Astrocyte (in vitro differentiated cells and primary cell): ENCODE results near the gene TNP2. TPM values are rescaled to one million over a fixed set of nuclear protein-coding genes. Genes with fewer than 3 reads are reported as not detected.

Experiments
- DNase-seq: peaks from one replicate; pipeline ENCODE4 v3.0.0-alpha.2; 2010; ENCODE audit warnings: low read depth
- FAIRE-seq: peaks from 2 replicates; lab custom pipeline; 2011; peaks lifted over from hg19 to GRCh38; lab: Jason Lieb, UNC
- H2AFZ ChIP-seq: 2 replicates; pipeline ENCODE4 v1.6.0; 2012; ENCODE audit warnings: low read depth, low read length, inconsistent platforms
- H3K27ac ChIP-seq: 2 replicates; pipeline ENCODE4 v1.5.1; 2011; ENCODE audit warnings: low read depth, low read length, inconsistent platforms
- H3K27me3 ChIP-seq: 2 replicates; pipeline ENCODE4 v1.6.0; 2011; ENCODE audit warnings: low read length, inconsistent platforms; ENCODE audit not compliant: insufficient read depth
- H3K36me3 ChIP-seq: 2 replicates; pipeline ENCODE4 v1.5.1; 2011; ENCODE audit warnings: low read length, inconsistent platforms; ENCODE audit not compliant: insufficient read depth
- H3K4me1 ChIP-seq: 2 replicates; pipeline ENCODE4 v1.5.1; 2011; ENCODE audit warnings: low read length, inconsistent platforms; ENCODE audit not compliant: insufficient read depth
- H3K4me2 ChIP-seq: 2 replicates; pipeline ENCODE4 v1.6.0; 2012; ENCODE audit warnings: low read length, inconsistent platforms
- H3K4me3 ChIP-seq: 2 replicates; pipeline ENCODE4 v1.5.1; 2011; ENCODE audit warnings: low read depth, mild to moderate bottlenecking, low read length, inconsistent platforms; ENCODE audit not compliant: insufficient read depth
- H3K79me2 ChIP-seq: 2 replicates; pipeline ENCODE4 v1.6.0; 2012; ENCODE audit warnings: mild to moderate bottlenecking, low read length, inconsistent platforms; ENCODE audit not compliant: insufficient read depth
- H3K9ac ChIP-seq: 2 replicates; pipeline ENCODE4 v1.6.0; 2012; ENCODE audit warnings: mild to moderate bottlenecking, low read length, inconsistent platforms
- H3K9me3 ChIP-seq: 2 replicates; pipeline ENCODE4 v1.5.1; 2012; ENCODE audit warnings: low read depth, mild to moderate bottlenecking, low read length, inconsistent platforms; ENCODE audit not compliant: insufficient read depth
- H4K20me1 ChIP-seq: 2 replicates; pipeline ENCODE4 v1.6.0; 2012; ENCODE audit warnings: low read length, inconsistent platforms; ENCODE audit not compliant: insufficient read depth
- H3K27ac Mint-ChIP-seq: one replicate; pipeline ENCODE4 v1.8.0; 2021; ENCODE audit warnings: mild to moderate bottlenecking, mixed read lengths; ENCODE audit not compliant: unreplicated experiment
- H3K27me3 Mint-ChIP-seq: one replicate; pipeline ENCODE4 v1.8.0; 2021; ENCODE audit warnings: low read depth, mixed read lengths; ENCODE audit not compliant: unreplicated experiment
- H3K36me3 Mint-ChIP-seq: one replicate; pipeline ENCODE4 v1.8.0; 2021; ENCODE audit warnings: low read depth, mixed read lengths; ENCODE audit not compliant: unreplicated experiment
- H3K4me1 Mint-ChIP-seq: one replicate; pipeline ENCODE4 v1.8.0; 2021; ENCODE audit warnings: low read depth, mixed read lengths; ENCODE audit not compliant: unreplicated experiment
- H3K4me3 Mint-ChIP-seq: one replicate; pipeline ENCODE4 v1.8.0; 2021; ENCODE audit warnings: mild to moderate bottlenecking, moderate library complexity, mixed read lengths; ENCODE audit not compliant: unreplicated experiment
- H3K9me3 Mint-ChIP-seq: one replicate; pipeline ENCODE4 v1.8.0; 2021; ENCODE audit warnings: mild to moderate bottlenecking, mixed read lengths; ENCODE audit not compliant: unreplicated experiment
- CTCF ChIP-seq: IDR thresholded peaks from 2 replicates; pipeline ENCODE4 v1.5.1; 2011; ENCODE audit warnings: low read depth, mild to moderate bottlenecking, inconsistent platforms, low read length, moderate library complexity; ENCODE audit not compliant: insufficient read depth
- EZH2 ChIP-seq: IDR thresholded peaks from 2 replicates; pipeline ENCODE4 v1.6.1; 2012; ENCODE audit warnings: mild to moderate bottlenecking, low read length, inconsistent platforms; ENCODE audit not compliant: insufficient read depth
- total RNA-seq: library from RNA; stranded (reverse); gene quantifications from 2 replicates; pipeline ENCODE4 v1.2.1, GENCODE V29; 2021

Gene TNP2
- total RNA-seq, 1 donor from 2014 or later = not detected

- H3K36me3 Mint-ChIP-seq = no peaks in the 10 kb centered on the region
- H3K27me3 ChIP-seq = no peaks in the 10 kb centered on the region
- no peak overlapping the region for H3K4me3 ChIP-seq
- H3K9me3 ChIP-seq = no peaks in the 10 kb centered on the region
- no peak overlapping the region for H3K27ac Mint-ChIP-seq
- H3K4me1 Mint-ChIP-seq = peaks cover 9% of the 10 kb centered on the region
- no peaks in the 10 kb centered on the region for H3K36me3 ChIP-seq
- FAIRE-seq = no peak
- H3K4me1 ChIP-seq = peaks cover 8% of the 10 kb centered on the region
- peaks cover 7% of the 10 kb centered on the region for H3K79me2 ChIP-seq
- no peak overlapping the region for H3K4me2 ChIP-seq
- no peak for DNase-seq
- H3K9ac ChIP-seq = no peak overlapping the region
- H4K20me1 ChIP-seq = peaks cover 5% of the 10 kb centered on the region
- peaks cover 39% of the 10 kb centered on the region for H3K27me3 Mint-ChIP-seq
- H3K4me3 Mint-ChIP-seq = no peak overlapping the region
- no peak overlapping the region for H2AFZ ChIP-seq
- no peaks in the 10 kb centered on the region for H3K9me3 Mint-ChIP-seq
- TF ChIP-seq CTCF (no peak), EZH2 (no peak)
- H3K27ac ChIP-seq = no peak overlapping the region
These were observed 9.2 kb downstream of the TNP2 start for GRCh38 chr16:11259655-11260595.

GRCh38 chr16:11258553-11259492 is 10.3 kb downstream of the TNP2 start:
- H3K27ac ChIP-seq = no peak overlapping the region
- H3K4me1 ChIP-seq = peaks cover 18% of the 10 kb centered on the region
- Mint-ChIP-seq H3K4me3 (no peak overlapping the region), H3K27me3 (peaks cover 32% of the 10 kb centered on the region), H3K4me1 (peaks cover 11% of the 10 kb centered on the region), H3K9me3 (no peaks in the 10 kb centered on the region), H3K27ac (no peak overlapping the region), H3K36me3 (no peaks in the 10 kb centered on the region)
- TF ChIP-seq CTCF (no peak), EZH2 (no peak)
- H3K36me3 ChIP-seq = no peaks in the 10 kb centered on the region
- peaks cover 16% of the 10 kb centered on the region for H4K20me1 ChIP-seq
- peaks cover 18% of the 10 kb centered on the region for H3K79me2 ChIP-seq
- H3K4me3 ChIP-seq = no peak overlapping the region
- no peaks in the 10 kb centered on the region for H3K27me3 ChIP-seq
- FAIRE-seq = no peak
- no peak overlapping the region for H2AFZ ChIP-seq
- no peak overlapping the region for H3K4me2 ChIP-seq
- H3K9me3 ChIP-seq = no peaks in the 10 kb centered on the region
- no peak for DNase-seq
- H3K9ac ChIP-seq = no peak overlapping the region
